Kidney glomerular epithelial cell (primary cell): ENCODE results near the gene PTPRT.

ENCODE experiments used
- DNase-seq: peaks from one replicate; lab custom pipeline; 2025; lab: John Stamatoyannopoulos, UW

The PTPRT gene

DNA sequence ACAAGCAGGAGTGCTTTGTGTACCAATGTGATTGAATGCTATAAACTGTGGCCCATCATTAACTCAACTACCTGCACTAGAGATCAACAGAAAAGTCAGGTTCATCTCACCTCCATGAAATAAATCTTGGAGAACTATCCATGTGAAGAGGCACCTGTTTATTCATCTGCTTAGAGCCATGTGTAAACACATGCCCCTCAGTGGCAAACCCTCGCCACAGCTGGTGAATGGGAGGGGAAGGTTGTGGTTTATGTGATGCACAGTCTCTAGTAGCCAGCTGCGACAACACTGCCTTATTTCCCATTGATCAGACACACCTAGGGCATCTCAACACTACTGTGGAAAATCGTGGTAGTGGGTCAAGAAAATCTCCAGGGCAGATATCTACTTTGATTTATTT is 640.2 kb downstream of the PTPRT start:
- DNase-seq: no peak

GRCh38 chr20:42544926-42545325 is 644.8 kb downstream of the PTPRT start:
- no peak for DNase-seq

- no peak for DNase-seq
Measured at GRCh38 chr20:42532831-42533230, 656.9 kb downstream of the PTPRT start.

- DNase-seq: no peak
Measured at GRCh38 chr20:42531508-42531961, 658.2 kb downstream of the PTPRT start.

GRCh38 chr20:42530855-42531448 is 658.8 kb downstream of the PTPRT start:
- peak; percentile 12 for DNase-seq

DNA sequence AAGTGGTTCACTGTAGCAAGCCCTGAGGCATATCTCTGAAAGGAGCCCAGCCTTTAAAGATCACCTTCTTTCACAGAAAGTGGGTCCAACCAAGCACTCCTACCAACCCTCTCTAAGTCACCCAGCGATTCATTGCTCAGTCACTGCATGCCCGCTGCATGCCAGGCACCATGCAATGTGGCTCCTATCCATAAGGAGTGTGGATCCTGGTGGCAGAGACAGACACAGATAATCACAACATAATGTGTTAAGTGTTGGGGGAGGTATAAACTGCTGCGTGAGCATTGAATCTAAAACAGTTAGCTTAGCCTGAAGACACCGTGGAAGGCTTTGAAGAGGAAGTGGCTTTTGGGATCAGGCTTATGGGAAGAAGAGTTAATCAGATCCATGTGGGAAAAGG is 659.5 kb downstream of the PTPRT start:
- no peak for DNase-seq

DNA sequence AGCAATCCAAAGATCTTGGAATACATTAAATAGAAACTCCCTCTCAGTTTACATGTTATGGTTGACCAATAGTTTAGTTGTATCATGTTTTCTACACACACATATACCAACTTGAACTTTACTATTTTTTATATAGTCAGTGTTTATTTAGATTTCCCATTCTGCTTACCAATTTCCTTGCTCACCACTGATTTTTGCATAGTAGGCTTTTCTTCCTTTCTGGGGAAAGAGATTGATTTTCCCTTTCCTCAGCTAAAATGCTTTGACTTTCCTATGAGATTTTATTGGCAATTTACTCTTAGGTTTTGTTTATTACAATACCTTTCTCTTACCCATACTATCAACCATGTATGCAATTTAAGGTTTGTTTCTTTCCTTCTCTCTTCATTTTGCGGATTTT is 665.6 kb downstream of the PTPRT start:
- no peak for DNase-seq

- DNase-seq: no peak
Measured at GRCh38 chr20:42516692-42517091, 673.0 kb downstream of the PTPRT start.

GRCh38 chr20:42510686-42511085 is 679.0 kb downstream of the PTPRT start:
- DNase-seq: no peak

- DNase-seq: no peak
Measured at GRCh38 chr20:42507874-42508273, 681.8 kb downstream of the PTPRT start.

DNA sequence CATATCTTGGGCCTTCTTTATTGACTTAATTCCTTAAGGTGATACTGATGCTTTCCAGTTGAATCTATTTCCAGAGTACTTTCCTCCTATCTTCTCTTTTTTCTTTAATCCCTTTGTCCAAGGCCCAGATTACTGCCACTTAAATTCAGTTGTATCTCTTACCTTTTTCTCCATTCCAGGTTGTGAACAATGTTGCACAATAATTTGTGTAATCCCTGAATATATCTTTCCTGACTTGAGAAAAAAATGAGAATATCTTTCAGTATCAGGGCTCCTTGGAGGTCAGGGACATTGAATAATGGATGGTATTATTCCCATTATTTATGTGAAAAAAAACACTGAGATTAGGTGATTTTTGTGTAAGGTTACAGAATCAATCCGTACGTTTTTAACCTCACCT is 683.3 kb downstream of the PTPRT start:
- no peak for DNase-seq

DNA sequence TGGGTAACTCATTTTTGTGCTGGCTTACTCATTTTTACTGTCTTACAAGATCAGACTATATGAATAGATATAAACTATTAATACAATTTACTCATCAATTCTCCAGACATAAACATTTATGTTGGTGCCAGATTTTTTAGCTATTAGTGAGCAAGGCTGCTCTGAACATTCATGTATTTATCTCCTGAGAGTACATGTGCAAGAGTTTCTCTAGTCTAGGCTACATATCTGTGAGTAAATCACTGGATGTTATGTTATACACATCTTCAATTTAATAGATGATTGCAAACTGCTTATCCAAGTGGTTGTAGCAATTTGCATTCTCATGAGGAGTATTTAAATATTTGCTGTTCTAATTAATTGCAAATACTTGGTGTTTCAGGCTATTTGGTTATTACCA is 687.1 kb downstream of the PTPRT start:
- no peak for DNase-seq

GRCh38 chr20:42496595-42496994 is 693.1 kb downstream of the PTPRT start:
- no peak for DNase-seq

- no peak for DNase-seq
Measured at GRCh38 chr20:42494290-42494689, 695.4 kb downstream of the PTPRT start.

DNA sequence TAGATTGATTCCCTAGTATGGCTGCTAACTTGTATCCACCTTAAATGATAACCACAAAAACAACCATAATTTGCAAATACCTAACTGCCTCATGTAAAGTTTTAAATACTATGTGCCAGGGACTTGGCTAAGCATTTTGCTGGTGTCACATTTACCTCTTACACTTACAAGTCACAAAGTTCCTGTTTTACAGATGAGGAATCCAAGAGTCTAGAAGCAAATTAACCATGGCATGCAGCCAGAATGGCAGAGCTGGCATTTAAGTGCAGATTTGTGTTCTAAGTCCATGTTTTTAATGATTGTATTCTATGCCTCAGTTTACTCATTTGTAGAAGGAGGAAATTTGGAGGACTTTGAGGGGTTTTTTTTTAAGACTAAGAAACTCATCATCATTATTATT is 696.7 kb downstream of the PTPRT start:
- no peak for DNase-seq

GRCh38 chr20:42492290-42492689 is 697.4 kb downstream of the PTPRT start:
- DNase-seq: no peak

- DNase-seq: peak; percentile 10
Measured at GRCh38 chr20:42485556-42485955, 704.1 kb downstream of the PTPRT start.

DNA sequence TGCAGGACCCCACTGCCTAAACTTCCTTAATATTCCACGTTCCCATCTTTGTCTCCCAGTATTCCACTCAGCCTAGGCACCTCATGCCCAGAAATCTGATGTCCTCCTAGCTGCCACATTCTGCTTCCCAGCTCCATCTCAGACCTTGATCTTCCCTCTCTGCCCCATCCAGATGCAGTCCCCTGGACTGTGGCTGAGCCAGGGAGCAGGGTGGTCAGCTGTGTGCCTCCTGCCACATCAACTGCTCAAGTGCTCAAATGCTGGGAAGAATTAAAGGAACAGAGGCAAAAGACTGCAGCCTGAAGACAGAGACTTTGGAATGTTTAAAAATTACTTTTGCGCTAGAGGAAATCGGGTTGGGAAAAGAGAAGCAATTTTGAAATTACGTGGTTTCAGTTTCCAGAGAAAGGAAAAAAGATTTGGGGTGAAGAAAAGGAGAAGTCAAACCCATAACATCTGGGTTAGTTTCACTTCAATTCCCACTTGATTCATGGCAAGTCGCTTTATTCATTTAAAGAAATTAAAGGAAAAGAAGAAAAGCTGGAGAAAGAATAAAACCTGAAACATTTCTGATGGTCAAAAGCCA is 704.8 kb downstream of the PTPRT start:
- DNase-seq: no peak

GRCh38 chr20:42484335-42484734 is 705.4 kb downstream of the PTPRT start:
- no peak for DNase-seq

- DNase-seq: no peak
Measured at GRCh38 chr20:42483730-42484303, 705.9 kb downstream of the PTPRT start.

DNA sequence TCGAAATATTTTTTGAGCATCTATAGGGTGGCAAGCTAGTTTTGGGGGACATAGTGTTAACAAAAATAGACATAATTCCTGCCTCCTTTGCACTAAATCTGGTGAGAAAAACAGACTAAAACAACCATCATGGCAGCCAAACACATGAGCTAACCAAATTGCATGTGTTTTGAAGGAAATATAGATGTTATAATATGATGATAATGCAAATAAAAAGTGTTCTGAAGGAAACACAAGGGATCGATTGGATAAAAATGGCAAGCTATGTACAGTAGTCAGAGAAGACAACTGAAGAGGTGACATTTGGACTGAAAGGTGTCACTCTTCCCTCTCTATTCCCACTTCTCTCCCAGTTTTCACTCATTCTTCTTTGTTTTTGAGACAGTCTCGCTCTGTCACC is 706.9 kb downstream of the PTPRT start:
- no peak for DNase-seq

DNA sequence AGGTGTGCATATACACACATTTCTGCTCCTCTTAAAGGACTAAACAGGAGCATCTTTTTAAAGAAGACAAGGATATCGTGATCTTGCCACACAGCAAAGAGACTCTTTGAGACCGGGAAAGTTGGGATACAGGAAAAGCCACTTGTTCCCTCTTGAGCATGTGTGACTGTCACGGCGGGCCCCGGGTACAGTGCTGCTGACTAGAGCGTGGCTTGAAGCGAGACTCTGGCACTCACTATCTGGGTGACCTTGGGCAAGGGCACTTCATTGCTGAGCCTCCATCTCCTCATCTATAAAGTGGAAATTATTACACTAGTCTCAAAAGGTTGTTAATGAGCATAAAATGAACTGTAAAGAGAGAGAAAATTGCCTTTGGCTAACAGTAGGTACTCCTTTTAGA is 713.9 kb downstream of the PTPRT start:
- no peak for DNase-seq

DNA sequence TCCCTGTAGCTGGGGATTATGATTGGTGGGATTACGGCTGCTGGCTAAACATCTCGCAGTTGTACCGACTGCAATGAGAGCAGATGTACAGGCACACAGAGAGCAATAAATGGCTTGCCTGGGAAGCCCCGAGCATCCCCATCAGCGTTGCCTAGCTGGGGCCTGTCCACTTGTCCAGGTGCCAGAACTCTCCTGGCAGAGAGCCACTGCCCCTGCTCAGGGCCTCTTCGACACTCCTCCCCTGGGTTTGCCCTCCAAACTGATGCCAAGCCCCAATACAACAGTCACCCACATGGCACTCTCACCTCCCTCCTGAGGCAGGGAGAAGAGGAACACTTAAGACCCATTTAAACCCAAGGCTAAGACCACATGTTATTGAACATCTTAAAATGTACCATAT is 715.1 kb downstream of the PTPRT start:
- no peak for DNase-seq

DNA sequence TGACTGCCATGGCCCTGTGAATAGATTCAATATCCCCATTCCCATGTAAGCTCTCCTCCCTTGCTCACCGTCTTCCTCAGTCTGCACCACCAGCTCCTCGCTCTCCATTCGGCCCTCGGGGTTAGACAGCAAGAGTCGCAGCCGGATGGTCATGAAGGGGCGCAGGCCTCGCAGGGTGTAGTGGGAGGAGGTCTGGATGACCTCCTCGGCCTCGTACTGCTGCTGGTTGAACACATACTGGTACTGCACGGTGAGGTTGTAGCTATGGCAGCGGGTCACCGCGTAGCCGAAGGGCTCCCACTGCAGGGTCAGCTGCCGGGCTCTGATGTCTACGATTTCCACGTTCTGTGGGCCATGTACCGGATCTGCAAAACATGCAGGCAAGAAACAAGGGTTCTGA is 717.5 kb downstream of the PTPRT start:
- DNase-seq: no peak
